ENCODE measurements around the gene NIT1.
A peak's percentile ranks its signal among the peaks of the same experiment; 100 is the strongest.

Gene NIT1

DNA sequence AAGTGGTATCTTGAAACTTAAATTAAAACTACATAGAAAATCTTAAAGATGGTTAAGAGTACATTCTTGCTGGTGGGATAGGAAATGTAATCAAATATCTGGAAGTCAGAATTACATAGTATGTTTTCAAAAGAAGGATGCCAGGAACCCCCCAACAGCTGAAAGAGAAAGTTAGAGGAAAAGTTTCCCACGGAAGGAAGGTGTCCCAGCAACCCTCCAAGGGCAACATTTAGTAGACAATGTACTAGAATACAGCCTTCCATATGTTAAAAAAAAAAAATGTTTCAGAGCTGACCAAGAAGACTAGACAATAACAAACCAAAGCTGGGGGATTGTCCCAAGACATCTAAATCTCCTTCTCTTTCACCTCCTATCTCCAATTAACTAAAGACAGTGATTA, 12.4 kb downstream of the NIT1 start (continued):
- TF ChIP-seq ZFP30 (CRISPR knock-in tag; IDR thresholded peaks at IDR 0.05): no peak
- no peak for TF ChIP-seq TCF4 (CRISPR knock-in tag; IDR thresholded peaks at IDR 0.05; ENCODE audit: borderline replicate concordance)
- no peak for TF ChIP-seq OSR1 (CRISPR knock-in tag; IDR thresholded peaks at IDR 0.05)
- no peak for TF ChIP-seq SNAI2 (CRISPR knock-in tag; IDR thresholded peaks at IDR 0.05)

DNA sequence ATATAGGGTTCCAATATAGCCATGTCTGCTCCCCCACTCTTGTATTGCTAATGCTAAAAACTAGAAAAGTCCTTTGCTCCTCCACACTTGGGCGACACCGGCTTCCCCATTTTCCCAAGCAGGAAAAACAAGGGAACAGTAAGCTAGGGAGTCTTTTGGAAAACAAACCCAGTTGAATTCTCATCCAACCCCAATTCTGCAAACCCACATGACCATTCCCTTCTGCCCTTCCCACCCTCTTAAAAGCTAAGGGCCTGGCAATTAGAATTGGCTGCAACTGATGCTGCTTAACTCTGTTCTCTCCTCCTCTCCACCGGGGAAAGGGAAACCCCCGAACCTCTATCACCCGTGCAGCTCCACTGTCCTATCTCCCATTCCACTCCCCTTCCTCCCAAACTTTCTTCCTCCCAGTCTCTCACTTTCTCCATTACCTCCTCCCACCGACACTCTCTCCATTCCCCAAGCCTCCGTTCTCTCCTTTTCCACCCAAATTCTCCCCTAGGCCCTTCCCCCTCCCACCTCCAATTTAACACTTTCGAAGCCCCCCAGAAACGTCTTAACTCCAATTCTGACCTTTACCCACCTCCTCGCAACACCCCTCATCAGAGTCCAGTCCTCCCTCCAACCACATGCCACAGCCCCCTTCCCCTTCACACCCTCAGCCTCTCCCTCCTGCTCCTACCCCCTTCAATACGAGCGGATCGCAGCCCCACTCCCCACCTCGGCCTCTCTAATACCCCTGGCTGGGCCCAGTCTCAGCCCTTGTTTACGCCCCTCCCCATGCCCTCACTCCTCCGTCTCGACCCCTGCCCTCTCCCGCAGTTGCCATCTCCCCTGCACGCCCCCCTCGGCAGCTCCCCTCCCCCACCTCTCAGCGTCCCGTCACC, 13.9 kb downstream of the NIT1 start:
- no peak for TF ChIP-seq ISL1 (CRISPR knock-in tag; IDR thresholded peaks at IDR 0.05)
- no peak for TF ChIP-seq TCF4 (CRISPR knock-in tag; IDR thresholded peaks at IDR 0.05; ENCODE audit: borderline replicate concordance)
- TF ChIP-seq, protein P1, sequence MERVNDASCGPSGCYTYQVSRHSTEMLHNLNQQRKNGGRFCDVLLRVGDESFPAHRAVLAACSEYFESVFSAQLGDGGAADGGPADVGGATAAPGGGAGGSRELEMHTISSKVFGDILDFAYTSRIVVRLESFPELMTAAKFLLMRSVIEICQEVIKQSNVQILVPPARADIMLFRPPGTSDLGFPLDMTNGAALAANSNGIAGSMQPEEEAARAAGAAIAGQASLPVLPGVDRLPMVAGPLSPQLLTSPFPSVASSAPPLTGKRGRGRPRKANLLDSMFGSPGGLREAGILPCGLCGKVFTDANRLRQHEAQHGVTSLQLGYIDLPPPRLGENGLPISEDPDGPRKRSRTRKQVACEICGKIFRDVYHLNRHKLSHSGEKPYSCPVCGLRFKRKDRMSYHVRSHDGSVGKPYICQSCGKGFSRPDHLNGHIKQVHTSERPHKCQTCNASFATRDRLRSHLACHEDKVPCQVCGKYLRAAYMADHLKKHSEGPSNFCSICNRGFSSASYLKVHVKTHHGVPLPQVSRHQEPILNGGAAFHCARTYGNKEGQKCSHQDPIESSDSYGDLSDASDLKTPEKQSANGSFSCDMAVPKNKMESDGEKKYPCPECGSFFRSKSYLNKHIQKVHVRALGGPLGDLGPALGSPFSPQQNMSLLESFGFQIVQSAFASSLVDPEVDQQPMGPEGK (CRISPR knock-in tag; IDR thresholded peaks at IDR 0.05; ENCODE audit: borderline replicate concordance): no peak
- TF ChIP-seq, protein P2, sequence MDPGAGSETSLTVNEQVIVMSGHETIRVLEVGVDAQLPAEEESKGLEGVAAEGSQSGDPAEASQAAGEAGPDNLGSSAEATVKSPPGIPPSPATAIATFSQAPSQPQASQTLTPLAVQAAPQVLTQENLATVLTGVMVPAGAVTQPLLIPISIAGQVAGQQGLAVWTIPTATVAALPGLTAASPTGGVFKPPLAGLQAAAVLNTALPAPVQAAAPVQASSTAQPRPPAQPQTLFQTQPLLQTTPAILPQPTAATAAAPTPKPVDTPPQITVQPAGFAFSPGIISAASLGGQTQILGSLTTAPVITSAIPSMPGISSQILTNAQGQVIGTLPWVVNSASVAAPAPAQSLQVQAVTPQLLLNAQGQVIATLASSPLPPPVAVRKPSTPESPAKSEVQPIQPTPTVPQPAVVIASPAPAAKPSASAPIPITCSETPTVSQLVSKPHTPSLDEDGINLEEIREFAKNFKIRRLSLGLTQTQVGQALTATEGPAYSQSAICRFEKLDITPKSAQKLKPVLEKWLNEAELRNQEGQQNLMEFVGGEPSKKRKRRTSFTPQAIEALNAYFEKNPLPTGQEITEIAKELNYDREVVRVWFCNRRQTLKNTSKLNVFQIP (CRISPR knock-in tag; IDR thresholded peaks at IDR 0.05; ENCODE audit: borderline replicate concordance, low read depth): no peak
- TF ChIP-seq BACH2 (CRISPR knock-in tag; IDR thresholded peaks at IDR 0.05; ENCODE audit: borderline replicate concordance): no peak
- no peak for TF ChIP-seq ZFP30 (CRISPR knock-in tag; IDR thresholded peaks at IDR 0.05)
- no peak for TF ChIP-seq ZC3H10 (CRISPR knock-in tag; IDR thresholded peaks at IDR 0.05)
- TF ChIP-seq, protein P3, sequence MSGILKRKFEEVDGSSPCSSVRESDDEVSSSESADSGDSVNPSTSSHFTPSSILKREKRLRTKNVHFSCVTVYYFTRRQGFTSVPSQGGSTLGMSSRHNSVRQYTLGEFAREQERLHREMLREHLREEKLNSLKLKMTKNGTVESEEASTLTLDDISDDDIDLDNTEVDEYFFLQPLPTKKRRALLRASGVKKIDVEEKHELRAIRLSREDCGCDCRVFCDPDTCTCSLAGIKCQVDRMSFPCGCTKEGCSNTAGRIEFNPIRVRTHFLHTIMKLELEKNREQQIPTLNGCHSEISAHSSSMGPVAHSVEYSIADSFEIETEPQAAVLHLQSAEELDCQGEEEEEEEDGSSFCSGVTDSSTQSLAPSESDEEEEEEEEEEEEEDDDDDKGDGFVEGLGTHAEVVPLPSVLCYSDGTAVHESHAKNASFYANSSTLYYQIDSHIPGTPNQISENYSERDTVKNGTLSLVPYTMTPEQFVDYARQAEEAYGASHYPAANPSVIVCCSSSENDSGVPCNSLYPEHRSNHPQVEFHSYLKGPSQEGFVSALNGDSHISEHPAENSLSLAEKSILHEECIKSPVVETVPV (CRISPR knock-in tag; IDR thresholded peaks at IDR 0.05): no peak
- no peak for TF ChIP-seq ARNTL (CRISPR knock-in tag; IDR thresholded peaks at IDR 0.05; ENCODE audit: borderline replicate concordance, low read depth)
- TF ChIP-seq, protein P4, sequence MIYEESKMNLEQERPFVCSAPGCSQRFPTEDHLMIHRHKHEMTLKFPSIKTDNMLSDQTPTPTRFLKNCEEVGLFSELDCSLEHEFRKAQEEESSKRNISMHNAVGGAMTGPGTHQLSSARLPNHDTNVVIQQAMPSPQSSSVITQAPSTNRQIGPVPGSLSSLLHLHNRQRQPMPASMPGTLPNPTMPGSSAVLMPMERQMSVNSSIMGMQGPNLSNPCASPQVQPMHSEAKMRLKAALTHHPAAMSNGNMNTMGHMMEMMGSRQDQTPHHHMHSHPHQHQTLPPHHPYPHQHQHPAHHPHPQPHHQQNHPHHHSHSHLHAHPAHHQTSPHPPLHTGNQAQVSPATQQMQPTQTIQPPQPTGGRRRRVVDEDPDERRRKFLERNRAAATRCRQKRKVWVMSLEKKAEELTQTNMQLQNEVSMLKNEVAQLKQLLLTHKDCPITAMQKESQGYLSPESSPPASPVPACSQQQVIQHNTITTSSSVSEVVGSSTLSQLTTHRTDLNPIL (CRISPR knock-in tag; IDR thresholded peaks at IDR 0.05; ENCODE audit: low read depth): no peak
- no peak for TF ChIP-seq PPARA (CRISPR knock-in tag; IDR thresholded peaks at IDR 0.05; ENCODE audit: borderline replicate concordance)
- TF ChIP-seq TOX (CRISPR knock-in tag; IDR thresholded peaks at IDR 0.05; ENCODE audit: borderline replicate concordance): no peak
- TF ChIP-seq, protein P5, sequence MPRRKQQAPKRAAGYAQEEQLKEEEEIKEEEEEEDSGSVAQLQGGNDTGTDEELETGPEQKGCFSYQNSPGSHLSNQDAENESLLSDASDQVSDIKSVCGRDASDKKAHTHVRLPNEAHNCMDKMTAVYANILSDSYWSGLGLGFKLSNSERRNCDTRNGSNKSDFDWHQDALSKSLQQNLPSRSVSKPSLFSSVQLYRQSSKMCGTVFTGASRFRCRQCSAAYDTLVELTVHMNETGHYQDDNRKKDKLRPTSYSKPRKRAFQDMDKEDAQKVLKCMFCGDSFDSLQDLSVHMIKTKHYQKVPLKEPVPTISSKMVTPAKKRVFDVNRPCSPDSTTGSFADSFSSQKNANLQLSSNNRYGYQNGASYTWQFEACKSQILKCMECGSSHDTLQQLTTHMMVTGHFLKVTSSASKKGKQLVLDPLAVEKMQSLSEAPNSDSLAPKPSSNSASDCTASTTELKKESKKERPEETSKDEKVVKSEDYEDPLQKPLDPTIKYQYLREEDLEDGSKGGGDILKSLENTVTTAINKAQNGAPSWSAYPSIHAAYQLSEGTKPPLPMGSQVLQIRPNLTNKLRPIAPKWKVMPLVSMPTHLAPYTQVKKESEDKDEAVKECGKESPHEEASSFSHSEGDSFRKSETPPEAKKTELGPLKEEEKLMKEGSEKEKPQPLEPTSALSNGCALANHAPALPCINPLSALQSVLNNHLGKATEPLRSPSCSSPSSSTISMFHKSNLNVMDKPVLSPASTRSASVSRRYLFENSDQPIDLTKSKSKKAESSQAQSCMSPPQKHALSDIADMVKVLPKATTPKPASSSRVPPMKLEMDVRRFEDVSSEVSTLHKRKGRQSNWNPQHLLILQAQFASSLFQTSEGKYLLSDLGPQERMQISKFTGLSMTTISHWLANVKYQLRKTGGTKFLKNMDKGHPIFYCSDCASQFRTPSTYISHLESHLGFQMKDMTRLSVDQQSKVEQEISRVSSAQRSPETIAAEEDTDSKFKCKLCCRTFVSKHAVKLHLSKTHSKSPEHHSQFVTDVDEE (CRISPR knock-in tag; IDR thresholded peaks at IDR 0.05): no peak
- no peak for TF ChIP-seq SNAI2 (CRISPR knock-in tag; IDR thresholded peaks at IDR 0.05)
- TF ChIP-seq CSDC2 (CRISPR knock-in tag; IDR thresholded peaks at IDR 0.05): no peak
- no peak for TF ChIP-seq GLIS3 (CRISPR knock-in tag; IDR thresholded peaks at IDR 0.05)
- no peak for TF ChIP-seq OSR1 (CRISPR knock-in tag; IDR thresholded peaks at IDR 0.05)
- no peak for TF ChIP-seq ZNF8 (CRISPR knock-in tag; IDR thresholded peaks at IDR 0.05)
- TF ChIP-seq RARB (CRISPR knock-in tag; IDR thresholded peaks at IDR 0.05): no peak
- peak; percentile 18 for ATAC-seq
